Activated CD4-positive, CD25-positive, alpha-beta regulatory T cell treated with anti-CD3 and anti-CD28 coated beads, Interleukin-2, amount 50 U/mL, for 72 hours (primary cell): Measurements from ENCODE around the gene ACSS1.

ENCODE experiments used
- DNase-seq: peaks from one replicate; pipeline ENCODE4 v3.0.0; 2021

ACSS1 gene

DNA sequence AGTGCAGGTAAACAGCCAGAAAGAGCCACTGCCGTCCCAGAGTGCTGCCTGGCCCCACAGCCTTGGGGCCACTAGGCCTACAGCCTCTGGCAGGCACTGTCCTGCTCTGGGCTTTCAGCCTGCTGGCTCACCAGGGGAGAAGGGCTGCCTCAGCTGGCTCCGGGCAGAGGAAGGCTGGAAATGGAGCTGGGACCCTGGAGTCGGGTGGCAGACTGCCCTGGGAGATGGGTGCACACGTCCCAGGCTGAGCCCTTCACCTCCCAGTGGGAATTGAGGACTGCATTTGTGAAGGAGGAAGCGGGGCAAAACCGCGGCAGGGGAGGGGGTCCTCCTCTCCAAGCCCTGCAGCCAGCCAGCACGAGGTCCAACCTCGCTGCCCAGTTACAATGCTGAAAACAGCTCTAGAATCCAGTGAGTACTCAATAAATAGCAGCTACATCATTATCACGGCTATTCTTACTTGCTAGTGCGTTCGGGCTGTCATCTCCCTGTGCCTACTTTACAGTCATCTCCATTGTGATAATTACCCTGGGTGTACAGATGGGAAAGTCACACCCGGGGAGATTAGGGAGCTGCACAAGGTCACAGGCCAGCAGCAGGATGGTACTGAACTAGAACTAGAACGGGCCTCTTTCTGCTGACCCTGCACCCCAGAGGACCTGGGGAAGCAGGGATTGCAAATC, 13.1 kb downstream of the ACSS1 start:
- DNase-seq, result no peak

DNA sequence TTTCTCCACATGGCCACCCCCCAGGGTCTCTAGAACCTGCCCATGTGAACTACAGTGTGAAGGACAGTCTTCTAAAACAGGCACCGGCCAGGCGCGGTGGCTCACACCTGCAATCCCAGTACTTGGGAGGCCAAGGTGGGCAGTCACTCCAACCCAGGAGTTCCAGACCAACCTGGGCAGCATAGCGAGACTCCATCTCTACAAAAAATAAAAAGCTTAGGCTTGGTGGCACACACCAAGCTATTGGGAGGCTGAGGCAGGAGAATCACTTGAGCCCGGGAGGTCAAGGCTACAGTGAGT, 13.7 kb downstream of the ACSS1 start:
- DNase-seq, result no peak

DNA sequence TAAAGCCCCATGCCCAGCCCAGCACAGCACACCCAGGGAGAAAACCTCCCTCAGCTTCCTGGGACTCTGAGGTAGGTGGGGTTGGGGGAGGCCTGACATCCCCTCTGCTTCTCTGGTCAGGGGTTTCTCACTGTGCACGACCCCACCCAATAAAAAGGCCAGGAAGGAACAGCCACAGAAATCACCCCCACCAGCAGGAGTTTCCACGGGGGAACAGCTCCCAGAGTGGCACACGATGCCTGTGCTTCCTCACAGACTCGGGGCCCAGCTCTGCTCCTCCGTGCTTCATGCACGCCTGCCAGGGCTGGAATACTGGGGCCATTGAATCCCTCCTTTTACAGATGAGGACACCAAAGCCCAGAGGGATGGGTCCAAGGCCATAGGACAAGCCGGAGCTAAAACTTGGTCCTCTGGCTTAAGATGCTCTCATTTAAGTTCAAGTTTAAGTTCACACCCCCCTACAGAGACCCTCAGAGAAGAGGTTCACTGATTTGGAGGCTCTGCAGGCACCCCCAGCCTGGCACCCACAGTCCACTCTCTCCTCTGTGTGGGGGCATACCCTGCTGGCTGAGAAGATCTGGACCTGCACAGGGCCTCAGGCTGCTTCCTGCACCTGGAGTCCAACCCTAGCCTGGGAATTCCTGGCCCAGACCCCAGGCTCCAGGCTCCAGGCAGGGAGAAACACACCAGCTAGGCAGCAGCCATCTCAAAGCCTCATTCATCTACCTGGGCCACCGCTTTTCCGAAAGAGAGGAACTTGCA, 14.3 kb downstream of the ACSS1 start:
- no peak for DNase-seq

DNA sequence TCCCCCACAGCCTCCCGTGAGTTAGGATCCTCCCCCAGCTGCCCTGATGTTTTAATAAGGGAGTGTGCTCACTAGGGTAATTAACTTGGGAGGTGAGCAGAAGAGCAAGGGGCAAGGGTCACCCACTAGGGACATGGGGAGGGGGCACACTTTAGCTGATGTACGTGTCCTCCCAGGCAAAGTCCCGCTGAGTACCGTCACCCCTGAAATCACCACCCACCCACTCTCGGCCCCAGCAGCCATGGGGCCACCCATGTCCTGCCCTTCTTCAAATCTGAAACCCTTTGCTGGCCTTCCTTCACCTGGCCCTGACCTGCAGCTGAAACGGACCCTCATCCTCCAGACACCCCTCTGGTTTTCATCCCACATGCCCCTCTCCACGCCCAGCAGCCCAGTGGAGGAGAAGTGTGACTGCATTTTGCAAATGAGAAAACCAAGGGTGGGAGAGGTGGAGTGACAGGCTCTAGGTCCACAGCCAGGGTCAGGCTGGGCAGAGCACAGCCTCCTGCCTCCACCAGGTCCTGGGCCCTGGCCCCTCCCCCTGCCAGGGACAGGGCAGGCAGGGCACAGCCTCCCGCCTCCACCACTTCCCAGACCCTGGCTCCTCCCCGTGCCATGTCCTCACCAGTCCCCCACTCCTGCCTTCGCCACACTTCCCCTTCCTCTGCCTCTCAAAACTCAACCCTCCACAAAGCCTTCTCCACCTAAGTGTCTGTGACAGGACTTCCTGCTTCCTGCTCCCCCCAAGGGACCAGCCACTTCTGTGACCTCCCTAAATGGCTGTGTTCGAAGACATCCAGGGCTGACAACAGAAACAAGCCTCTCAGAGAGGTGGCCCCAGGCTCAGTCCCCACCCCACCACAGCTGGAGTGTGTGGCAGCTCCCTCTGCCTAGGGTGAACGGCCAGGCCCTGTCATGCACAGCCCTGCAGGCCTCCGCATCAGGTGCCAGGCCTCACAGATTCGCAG, 15.1 kb downstream of the ACSS1 start:
- DNase-seq, result peak; percentile 39

DNA sequence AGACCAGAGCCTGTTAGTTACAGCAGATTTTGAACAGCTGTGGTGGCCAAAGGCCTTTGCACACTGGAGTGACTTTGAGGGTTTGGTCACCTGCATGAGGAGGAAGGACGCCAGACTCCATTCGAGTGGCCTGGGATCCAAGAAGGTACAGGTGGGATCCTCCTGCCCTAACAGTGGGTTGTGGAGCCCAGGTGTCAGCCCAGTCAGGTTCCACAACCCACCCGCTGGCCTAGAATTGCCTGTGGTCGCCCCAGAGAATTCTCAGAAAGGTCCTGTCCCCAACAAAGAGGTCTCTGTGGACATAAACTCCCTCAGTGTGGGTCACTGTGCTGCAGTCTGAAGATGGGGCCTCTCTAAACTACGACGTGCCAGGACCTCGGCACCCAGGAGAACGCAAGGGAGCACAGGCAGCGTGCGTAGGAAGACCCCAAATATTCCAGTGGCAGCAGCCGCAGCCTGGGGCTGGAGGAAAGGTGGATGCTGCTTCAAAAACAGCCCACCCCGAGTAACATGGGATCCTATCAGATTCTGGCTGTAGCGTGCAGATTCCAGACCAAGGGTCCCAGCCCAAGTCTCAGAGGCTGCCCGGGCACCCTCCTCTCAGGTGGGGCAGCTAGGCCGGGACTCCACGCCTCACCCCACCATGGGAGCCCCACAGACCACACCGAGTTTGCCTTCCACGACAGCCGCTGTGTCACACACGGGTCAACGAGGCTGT, 16.0 kb downstream of the ACSS1 start:
- DNase-seq, result no peak

DNA sequence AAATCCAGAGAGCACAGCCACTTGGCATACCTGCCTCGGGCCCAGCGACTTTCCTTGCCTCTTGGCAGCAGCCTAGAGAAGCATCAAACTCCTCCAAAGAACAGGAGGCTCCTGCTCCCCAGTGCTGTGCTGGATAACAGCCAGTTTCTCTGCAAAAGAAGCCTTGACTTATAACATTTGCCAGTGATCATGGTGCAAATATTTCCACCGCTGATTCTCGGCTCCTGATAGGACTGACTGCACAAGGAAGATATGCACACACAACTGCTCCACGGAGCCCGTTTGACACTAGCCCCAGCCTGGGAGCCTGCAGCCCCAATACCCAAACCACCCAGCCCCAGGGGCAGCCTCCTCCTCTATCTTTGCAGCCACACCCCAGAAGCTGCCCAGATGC, 17.5 kb downstream of the ACSS1 start:
- DNase-seq, result no peak

DNA sequence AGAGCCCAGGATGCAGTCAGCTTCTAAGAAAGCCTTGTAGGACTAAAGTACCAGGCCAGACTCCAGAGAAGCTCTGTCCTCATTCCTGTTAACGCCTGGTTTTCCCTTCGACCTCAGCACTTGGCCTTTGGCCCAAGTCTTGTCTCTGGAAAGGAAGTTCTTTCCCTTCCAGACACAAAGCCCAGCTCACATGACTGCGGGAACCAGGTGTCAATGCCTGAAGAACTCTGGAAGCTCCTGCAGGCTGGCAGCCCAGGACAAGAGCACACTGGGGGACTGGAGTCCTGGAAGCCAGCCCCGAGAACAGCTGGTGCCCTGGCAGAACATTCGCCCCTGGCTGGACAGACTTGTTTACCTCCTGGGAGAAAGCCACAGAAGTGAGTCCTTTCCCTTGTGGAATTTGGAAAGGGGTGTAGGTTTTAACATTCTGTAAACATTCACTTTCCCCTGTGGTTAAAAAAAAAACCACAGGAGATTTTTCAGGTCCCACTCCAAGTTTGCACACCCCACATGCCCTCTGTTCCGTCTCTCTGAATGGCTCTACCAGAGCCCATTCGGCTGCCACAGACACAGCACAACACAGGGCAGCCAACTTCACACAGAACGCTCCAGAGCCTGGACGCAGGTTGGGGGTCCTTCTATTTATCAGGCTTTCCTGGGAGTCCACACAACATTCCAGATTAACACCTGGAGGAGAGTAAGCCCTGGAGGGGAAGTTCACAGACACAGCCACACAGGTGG, 18.1 kb downstream of the ACSS1 start:
- no peak for DNase-seq

GRCh38 chr20:25038591-25039015, 19.3 kb downstream of the ACSS1 start:
- no peak for DNase-seq

GRCh38 chr20:25038103-25038410, 19.9 kb downstream of the ACSS1 start:
- no peak for DNase-seq

- no peak for DNase-seq
Measured at GRCh38 chr20:25037288-25038102, 20.4 kb downstream of the ACSS1 start.

DNA sequence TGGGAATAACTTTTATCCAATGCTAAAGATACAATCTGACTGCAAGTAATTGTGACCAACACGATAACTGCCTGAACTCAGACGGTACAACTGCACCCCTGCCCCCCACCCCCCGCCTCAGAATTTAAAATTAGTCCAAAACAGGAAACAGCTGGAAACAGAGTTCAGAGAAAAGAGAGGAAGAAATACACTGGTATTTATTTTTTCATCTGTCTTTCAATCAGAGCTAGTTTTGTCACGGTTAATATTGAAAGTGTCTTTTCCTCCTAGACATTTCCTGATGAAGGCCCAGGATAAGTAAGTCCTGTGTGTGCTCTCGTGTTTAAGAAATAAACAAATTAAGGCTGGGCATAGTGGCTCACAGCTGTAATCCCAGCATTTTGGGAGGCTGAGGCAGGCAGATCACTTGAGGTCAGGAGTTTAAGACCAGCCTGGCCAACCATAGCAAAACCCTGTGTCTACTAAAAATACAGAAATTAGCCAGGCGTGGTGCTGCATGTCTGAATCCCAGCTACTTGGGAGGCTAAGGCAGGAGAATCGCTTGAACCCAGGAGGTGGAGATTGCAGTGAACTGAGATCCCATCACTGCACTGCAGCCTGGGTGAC, 21.5 kb downstream of the ACSS1 start:
- DNase-seq, result no peak

- DNase-seq, result no peak
Measured at GRCh38 chr20:25035921-25036320, 22.0 kb downstream of the ACSS1 start.

DNA sequence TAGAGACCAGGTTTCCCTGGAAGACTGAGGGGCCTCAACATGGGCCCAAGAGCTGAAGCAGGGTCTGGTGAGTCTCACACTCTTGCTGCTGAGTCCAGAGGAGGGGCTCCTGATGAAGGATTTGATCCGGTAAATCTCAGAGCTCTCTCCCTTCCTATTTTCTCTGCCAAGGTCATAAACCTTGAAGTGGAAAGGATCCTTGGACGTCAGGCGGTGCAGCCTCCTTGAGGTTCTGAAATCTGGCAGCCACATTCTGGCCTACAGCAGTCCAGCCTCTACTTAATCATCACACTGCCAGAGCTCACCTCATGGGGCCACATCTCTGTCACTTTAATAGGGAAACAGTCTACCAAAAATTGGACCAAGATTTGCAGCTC, 24.0 kb downstream of the ACSS1 start:
- no peak for DNase-seq

DNA sequence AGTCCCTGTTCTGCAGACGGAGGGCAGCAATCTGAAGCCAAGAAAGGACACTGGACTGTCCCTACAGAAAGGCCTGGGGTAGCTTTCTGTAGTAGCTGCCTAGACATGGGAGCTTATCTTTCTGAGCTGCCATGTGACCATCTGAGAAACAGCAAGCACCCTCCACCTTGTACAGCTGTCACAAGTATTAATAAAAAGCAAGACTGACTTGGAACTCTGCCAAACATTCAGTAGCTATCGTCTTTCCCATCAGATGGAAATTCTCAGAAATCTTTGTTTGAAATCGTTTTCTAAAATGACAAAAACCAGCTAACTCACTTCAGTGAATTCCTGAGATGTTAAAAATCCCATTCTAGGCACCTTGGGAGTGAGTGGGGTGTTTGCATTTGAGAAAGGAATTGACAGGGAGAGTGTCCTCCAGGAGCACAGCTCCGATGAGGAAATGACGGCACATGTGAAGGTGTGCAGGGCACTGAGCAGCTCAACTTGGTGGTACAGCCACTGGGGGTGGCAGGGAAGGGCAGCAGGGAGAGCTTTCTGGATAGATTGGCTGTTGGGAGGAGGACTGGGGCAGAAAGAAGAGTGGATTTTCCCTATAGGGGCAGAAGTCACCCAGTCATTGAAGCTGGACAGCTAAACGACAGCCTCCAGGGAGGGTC, 24.5 kb downstream of the ACSS1 start:
- DNase-seq, result no peak

GRCh38 chr20:25032478-25033264, 25.3 kb downstream of the ACSS1 start:
- no peak for DNase-seq

DNA sequence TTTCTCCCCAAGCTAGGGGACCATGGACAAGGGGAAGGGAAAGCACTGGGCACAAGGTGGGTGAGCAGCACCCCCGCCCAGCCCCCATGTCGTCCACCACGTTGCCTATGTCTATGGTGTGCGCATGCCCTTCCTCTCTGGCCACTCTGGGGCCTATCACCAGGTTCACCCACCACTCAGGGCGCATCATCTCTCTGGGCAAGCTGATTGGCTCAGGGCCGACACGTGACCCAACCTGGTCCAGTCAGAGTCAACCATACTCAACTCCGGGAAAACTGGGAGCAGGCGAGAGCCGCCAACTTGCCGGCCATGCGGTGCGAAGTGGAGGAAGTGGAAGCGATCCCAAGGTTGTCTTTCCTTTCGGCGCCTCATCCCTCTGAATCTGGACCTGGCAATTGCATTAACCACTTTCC, 25.9 kb downstream of the ACSS1 start:
- no peak for DNase-seq

DNA sequence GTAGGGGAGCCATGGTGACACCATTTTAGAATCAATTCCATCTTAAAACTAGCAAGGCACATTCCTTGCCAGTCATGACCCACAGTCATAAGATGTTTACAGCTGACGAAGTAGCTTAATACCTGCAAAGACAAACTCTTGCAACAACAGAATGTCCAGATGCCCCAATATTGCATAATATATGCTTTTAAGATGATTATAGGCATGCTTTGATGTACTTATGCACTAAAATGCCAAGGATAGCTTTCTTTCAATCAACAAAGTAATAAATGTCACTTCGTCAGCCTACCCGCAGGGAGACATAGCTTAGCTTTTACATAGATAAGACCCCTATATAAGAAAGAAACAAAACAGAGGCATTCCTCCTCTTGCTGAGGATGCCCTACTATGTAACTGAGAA, 26.7 kb downstream of the ACSS1 start:
- no peak for DNase-seq

DNA sequence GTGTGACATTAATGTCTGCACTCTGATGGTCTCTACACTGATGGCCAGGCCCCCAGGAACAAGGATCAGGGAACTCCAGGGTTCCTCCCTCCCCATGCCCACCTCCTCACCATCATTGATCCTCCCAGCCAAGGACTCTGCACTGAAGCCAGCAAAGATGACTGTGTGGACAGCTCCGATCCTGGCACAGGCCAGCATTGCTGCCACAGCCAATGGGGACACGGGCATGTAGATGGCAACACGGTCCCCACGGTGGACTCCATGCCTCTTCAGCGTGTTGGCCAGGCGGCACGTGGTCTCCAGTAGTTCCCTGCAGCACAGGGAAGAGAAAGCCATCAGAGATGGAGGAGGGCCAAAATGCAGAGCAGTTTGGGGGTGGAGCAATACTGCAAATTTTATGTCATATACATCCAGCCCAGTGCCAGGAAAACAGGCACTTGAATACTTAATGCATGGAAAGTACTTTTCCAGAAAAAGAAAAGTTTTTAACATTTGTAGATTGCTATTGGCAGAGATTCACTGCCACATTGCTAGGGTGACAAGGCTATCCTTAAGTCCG, 27.2 kb downstream of the ACSS1 start:
- DNase-seq, result no peak

DNA sequence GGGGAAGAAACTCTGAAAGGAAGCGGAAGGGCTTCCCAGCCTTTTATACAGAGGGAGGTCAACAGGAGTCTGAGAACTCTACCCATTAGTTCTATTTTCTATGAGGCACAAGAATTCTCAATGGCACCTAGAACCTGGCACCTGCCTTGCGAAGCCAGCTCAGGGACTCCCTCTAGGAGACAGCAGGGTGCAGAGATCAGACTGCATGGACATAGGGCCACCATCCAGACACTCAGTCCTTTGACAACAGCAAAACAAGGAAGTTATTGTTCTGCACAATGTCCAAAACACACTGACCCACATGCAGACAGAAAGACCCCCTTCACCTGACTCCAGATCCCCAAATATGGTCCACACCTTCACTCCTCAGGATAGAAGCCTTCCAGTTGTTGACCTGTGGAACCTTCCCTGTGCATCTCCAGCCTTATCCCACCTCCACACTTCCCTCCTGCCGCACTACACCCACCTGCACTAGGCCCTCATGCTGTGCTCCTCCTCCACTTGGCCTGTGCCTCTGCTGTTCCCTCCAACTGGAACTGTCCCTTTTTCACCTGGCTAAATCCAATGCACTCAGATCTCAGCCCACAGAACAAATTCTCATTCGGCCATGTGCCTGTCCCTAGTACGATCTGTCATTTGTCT, 27.8 kb downstream of the ACSS1 start:
- DNase-seq, result no peak
